Kidney capillary endothelial cell (primary cell): ENCODE measurements around the gene ASXL1.
"Not testable (repeated sequence)": the region's sequence is repeated elsewhere in the genome, so short reads cannot be mapped to it uniquely, and the experiment has no call there.

Source experiments
- DNase-seq: peaks from one replicate; pipeline ENCODE4 v3.0.0-alpha.2; 2018; ENCODE audit warnings: low spot score

ASXL1 gene

GRCh38 chr20:32357869-32358631 lies at the start of gene ASXL1:
TSS of gene ASXL1 (plus strand) at chr20:32358331. CDS start at chr20:32358776, 445 bp downstream.
- DNase-seq = peak; percentile 92

DNA sequence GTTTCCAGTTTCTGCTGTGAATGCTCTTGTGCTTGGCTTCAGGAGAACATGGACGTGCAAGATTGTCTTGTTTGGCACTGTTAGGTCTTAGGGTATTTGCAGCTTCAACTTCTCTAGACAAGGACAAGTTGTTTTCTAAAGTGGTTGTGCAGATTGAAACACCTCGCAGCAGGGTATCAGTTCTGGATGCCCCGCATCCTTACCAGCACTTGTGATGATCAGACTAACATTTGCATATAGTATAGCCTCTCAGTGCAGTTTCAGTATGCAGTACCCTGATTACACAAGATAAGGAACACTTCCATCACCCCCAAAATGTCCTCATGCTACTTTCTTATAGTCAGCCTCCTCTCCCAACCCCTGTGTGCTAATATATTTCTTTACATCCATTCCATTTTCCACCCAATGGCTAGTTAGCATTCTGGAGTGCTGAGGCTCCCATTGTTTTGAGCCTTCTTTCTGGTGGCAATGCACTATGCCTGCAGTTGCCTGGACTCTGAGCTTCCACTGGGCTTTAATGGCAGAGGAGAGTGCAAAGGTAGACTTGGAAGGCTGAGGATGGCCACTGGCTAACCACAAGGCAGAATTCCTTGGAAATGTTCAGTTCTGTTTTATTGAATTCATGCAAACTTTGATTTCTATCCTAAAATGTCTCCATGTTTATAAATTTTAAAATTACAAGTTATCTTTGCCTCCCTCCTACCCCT lies 45.3 kb upstream of the ASXL1 start:
- no peak for DNase-seq

GRCh38 chr20:32314768-32315167 lies 43.4 kb upstream of the ASXL1 start:
- no peak for DNase-seq

GRCh38 chr20:32315399-32315798 lies 42.7 kb upstream of the ASXL1 start:
- DNase-seq = no peak

DNA sequence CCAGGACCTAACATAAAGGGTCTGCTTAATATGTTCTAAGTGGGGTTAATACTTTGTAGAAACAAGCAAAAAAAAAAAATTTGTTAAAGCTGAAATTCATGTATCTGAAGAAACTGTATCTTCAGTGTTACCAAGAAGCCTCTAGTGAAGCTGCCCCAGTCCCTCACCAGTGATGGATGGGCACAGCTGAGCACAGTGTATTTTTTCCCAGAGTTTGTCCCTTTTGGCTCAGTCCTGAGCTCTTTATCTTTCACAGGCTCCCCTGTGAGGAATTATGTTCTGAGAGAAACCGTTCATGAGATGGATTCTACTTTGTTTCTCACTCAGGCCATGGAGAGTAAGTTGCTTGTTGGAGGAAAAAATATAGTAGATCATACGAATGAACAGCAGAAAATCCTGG lies 42.2 kb upstream of the ASXL1 start:
- DNase-seq = no peak

DNA sequence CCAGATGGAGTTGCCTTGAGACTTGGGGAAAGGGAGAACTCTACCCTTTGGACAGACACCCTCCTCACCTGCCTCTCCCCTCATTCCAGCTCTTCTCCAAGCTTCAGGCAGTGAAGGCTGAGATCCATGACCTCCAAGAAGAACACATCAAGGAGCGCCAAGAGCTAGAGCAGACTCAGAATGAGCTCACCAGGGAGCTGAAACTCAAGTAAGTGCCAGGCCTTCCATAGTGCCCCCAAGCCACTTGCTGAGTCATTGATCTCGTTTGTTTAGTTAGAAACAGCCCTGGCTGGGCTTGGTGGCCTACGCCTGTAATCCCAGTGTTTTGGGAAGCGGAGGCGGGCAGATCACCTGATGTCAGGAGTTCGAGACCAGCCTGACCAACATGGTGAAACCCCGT lies 41.5 kb upstream of the ASXL1 start:
- no peak for DNase-seq

- DNase-seq = no peak
These were observed 39.0 kb upstream of the ASXL1 start for GRCh38 chr20:32319100-32319499.

GRCh38 chr20:32320305-32320704 lies 37.8 kb upstream of the ASXL1 start:
- no peak for DNase-seq

- DNase-seq = no peak
These were observed 36.7 kb upstream of the ASXL1 start for GRCh38 chr20:32321390-32321789.

DNA sequence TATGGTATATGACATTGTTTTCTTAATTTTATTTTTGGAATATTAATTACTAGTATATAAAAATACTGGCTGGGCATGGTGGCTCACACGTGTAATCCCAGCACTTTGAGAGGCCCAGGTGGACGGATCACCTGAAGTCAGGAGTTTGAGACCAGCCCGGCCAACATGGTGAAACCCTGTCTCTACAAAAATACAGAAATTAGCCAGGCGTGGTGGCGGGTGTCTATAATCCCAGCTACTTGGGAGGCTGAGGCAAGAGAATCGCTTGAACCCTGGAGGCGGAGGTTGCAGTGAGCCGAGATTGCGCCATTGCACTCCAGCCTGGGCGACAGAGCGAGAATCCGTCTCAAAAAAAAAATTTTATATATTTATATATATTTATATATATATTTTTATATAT lies 35.9 kb upstream of the ASXL1 start:
- DNase-seq = not testable (repeated sequence)

- not testable (repeated sequence) for DNase-seq
These were observed 34.4 kb upstream of the ASXL1 start for GRCh38 chr20:32323761-32324160.

GRCh38 chr20:32325706-32326503 lies 32.2 kb upstream of the ASXL1 start:
- peak; percentile 94 for DNase-seq

DNA sequence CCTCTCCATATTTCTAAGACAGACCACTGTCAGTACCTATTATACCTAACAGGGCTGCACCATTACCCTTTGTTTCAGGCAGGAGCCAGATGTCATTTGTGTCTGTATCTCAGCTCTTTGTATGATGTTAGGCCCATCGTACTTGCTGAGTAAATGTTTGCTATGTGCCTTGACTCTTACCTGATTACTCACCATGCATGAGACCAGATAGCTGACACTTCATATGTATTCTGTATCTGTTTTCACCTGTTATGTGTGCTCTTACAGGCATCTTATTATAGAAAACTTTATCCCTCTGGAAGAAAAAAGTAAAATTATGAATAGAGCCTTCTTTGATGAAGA lies 31.7 kb upstream of the ASXL1 start:
- DNase-seq = no peak

GRCh38 chr20:32327087-32327681 lies 30.9 kb upstream of the ASXL1 start:
- no peak for DNase-seq

DNA sequence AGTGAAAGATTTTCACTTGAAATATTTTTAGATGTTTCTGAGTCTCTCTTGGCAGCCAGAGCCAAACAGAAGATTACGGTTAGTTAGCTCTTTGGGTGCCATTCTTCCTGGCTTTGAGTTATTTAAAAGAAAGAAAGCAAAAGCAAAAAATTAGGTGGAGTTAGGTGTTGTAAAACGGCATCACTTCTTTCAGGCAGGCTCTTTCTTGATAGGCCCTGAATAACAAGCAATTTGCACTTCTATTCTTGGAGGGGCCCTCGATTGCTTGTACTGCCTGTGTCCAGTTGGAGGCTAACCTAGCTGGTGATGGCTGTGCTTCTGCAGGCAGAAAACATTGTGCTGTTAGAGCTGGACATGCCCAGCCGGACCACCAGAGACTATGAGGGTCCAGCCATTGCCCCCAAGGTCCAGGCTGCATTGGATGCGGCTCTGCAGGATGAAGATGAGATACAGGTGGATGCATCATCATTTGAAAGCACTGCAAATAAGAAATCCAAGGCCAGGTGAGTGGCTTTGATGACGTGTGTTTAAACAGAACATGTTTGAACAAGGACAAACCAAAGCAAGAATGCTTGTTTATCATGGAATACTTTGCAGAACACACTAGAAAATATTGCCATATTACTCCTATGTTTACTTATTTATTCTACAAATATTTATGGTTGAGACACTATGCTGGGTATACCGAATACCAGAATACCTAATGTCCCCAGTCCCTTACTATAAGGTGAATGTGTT lies 28.1 kb upstream of the ASXL1 start:
- DNase-seq = no peak

GRCh38 chr20:32330555-32330897 lies 27.6 kb upstream of the ASXL1 start:
- DNase-seq = no peak

DNA sequence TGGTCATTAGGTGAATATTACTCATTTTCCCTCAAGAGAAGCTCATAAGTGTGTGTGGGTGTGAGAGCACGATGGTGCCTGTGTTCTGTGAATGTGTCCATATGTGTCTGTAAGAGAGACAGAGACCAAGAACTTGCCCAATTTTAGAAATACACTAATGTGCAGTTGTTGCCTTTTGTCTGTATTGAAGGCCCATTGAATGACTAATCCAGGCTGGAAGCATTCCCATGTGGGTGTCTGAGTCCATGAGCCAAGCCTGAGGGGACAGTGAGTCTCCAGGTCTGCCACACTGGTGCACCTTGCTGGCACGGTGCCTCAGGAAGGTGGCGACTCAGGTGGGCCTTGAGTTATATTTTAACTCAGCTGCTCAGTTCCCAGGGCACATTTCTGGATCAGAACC lies 25.5 kb upstream of the ASXL1 start:
- DNase-seq = peak; percentile 55

GRCh38 chr20:32333181-32333987 lies 24.7 kb upstream of the ASXL1 start:
- no peak for DNase-seq

DNA sequence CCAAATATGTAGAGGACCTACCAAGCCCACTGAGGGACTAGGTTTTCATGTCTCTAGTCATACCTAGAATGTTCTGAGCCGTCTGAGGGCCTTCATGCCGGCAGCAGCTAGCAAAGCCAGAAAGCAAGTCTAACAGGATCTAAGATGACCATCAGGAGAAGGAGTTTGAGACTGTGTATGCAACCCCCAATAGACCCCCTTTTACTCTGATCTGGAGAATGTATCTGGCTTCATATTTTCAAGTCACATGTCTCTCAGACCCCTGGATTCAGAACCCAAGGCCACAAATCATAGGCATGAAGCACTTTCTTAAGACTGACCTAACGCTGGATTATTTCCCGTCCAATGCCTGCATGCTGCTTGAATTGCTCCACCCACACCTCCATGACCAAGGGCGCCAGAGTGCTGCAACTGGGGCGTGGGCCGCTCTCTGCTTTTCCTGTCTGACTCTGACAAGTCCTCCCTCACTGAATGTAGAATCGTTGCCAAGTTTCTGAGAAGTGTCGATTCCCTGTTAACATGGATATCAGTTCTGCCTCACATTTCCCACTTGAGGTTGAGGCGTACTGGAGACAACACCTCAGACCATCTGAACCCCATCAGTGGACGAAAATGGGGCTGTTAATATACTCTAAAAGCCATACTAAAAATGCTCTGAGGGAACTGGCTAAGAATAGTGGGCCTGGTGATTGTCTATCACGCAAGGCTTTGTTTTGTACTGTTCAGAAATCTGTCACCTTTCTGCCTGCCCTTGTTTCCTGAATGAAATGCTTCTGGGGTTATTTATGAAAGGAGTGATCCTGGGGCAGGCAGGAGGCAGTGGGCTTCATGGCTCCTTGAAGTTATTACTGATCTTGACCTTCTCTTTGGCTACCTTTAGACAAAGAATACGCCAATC lies 23.9 kb upstream of the ASXL1 start:
- DNase-seq = peak; percentile 96

DNA sequence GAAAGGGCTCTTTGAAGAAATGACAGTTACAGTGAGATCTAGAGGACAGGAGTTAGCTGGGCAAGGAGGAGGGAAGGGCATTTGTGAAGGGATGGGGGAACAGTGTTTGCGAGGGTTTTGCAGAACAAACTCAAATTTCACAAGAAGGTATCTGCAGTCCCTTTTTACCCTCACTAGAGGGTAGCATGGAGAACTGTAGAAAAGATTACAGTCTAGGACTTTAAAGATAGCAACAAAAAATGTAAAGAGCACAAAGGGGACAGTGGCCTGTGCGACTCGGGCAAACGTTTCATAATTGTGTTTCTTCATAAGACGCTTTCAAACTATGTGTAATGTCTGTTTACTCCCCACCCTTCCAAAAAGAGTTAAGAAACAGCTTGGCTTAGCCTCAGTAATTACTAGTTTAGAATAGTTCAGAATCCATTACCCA lies 21.2 kb upstream of the ASXL1 start:
- DNase-seq = peak; percentile 46
